Measurements from ENCODE around the gene AMBRA1. TPM values are rescaled to one million over a fixed set of nuclear protein-coding genes. Genes with fewer than 3 reads are reported as not detected.

The AMBRA1 gene, protein sequence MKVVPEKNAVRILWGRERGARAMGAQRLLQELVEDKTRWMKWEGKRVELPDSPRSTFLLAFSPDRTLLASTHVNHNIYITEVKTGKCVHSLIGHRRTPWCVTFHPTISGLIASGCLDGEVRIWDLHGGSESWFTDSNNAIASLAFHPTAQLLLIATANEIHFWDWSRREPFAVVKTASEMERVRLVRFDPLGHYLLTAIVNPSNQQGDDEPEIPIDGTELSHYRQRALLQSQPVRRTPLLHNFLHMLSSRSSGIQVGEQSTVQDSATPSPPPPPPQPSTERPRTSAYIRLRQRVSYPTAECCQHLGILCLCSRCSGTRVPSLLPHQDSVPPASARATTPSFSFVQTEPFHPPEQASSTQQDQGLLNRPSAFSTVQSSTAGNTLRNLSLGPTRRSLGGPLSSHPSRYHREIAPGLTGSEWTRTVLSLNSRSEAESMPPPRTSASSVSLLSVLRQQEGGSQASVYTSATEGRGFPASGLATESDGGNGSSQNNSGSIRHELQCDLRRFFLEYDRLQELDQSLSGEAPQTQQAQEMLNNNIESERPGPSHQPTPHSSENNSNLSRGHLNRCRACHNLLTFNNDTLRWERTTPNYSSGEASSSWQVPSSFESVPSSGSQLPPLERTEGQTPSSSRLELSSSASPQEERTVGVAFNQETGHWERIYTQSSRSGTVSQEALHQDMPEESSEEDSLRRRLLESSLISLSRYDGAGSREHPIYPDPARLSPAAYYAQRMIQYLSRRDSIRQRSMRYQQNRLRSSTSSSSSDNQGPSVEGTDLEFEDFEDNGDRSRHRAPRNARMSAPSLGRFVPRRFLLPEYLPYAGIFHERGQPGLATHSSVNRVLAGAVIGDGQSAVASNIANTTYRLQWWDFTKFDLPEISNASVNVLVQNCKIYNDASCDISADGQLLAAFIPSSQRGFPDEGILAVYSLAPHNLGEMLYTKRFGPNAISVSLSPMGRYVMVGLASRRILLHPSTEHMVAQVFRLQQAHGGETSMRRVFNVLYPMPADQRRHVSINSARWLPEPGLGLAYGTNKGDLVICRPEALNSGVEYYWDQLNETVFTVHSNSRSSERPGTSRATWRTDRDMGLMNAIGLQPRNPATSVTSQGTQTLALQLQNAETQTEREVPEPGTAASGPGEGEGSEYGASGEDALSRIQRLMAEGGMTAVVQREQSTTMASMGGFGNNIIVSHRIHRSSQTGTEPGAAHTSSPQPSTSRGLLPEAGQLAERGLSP (N-terminal part only)
- 13.7 to 16.9 TPM (median 15.5 TPM) in 5 replicates for total RNA-seq (2022; extraction: Qiagen RNA extraction)

DNA sequence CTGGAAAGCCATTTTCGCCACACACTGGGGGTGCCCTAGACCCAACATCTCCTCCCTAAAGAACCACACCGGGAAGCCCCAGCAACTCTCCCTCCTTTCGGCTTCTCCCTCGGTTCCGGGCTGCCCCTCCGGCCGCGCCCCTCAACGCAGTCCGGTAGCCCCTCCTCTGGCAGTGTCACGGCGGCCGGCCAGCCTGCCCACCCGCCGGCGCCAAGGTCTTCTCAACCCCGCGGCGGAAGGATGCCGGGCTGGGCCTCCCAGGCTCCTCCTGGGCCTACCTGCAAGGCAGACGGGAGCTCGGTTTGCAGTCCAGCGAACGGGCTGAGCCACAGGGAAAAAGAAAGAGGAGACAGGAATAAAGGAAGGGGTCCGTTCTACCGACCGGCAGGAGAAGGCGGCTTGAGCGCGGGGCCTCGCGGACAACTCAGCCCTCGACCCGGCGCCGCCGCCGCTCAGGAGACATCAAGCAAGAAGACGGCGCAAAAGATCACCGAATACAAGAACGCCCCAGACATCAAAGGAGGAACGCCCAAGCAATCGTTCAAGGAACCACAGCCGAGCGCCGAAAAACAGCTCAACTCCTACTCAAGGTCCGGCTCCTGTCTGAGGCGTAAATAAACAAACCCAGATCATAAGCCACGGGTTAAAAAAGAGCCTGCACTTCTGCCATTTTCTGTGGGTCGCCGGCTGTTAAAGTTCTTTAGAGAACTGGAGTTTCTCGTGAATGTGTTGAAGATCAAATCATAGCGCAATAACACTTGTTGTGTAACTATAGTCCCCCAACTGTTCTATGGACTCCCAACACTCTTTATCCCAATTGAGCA is at the start of gene AMBRA1:
Gene AMBRA1, minus strand, starts transcription at position 474 of the 824 bp plus-strand sequence. CDS start 45,643 bp downstream, outside the sequence.

DNA sequence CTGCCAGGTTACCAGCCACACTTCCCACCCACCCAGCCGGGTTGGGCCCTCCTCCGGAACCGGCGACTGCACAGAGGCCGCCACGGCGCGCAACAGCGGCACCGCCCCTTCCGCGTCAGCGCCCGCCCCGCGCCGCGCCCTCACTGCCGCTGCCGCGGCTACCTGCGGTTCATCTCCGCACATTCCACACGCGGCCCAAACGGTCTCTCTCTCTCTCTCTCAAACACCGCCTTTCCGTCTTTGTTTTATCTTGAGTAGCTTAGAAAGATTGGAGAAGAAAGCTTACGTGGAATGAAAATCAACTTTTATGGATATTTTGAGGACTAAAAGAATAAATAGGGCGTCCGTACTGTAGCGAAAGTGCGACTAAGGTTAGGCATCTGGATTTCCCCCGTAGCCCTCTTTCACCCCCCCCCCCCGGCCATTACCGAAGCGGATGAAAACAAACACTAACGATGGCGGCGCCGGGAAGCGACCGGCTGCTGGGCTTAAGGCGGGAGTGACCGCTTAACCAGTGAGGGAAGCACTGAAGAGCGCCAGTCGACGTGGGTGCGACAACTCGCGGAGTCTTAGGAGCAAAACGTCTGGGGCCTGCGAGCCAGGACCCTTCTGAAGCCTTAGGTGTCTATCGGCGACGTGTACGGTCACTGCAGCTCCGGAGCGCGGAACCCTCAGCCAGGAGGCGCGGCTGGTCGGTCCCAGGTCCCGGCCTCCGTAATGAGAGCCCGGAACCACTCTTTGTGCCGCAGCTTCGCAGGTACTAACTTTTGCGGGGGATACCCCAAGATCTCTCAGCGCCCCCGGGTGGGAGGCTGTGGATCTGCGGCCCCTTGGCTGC is 23.5 kb upstream of the AMBRA1 start, which contains the start of the genes ATG13 and HARBI1:
Gene ATG13, plus strand, starts transcription at position 420 of the 838 bp plus-strand sequence. CDS start 26,739 bp downstream, outside the sequence.
Gene HARBI1, minus strand, starts transcription at position 94 of the 838 bp plus-strand sequence. CDS start 990 bp downstream, outside the sequence.

DNA sequence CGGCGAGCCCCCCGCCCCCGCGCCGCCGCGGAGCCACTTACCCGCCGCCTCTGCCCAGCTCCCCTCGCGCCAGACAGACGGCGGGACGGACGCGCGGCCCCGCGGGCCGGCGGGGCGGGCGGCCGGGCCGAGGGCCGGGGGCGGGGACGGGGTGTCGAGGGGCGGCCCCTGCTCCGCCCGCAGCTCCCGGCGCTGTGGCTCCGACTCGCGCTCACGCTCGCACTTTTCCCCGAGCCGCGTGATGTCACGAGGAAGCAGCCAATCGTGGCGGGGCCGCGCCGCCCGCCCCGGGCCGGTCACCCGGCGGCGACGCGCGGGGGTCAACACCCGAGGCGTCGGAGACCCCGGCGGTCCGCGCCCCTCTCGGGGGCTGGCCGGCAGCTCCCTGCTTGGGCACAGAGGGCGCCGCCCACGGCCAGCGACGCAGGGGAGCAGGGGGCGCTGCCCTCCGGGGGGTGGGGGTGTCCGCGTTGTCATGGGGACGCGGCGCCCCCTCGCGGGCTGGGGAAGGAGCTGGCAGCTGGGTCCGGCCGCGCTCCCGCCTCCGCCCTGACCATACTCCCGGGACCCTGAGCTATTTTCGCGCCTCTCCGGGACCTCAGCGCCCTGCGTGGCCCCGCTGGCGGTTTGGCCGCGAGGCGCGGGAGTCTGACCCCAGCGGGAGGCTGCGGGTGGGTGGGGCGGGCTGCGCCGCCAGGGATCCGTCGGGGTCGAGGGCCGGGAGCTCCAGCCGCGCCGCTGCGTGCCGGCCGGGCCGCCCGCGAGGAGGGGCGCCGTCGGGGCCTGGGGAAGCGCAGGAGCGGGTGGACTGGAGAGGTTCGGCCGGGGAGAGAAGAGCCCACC is 202.0 kb downstream of the AMBRA1 start, which contains the start of gene CHRM4:
Gene CHRM4, minus strand, starts transcription at position 199 of the 843 bp plus-strand sequence. CDS start 5,219 bp downstream, outside the sequence.

DNA sequence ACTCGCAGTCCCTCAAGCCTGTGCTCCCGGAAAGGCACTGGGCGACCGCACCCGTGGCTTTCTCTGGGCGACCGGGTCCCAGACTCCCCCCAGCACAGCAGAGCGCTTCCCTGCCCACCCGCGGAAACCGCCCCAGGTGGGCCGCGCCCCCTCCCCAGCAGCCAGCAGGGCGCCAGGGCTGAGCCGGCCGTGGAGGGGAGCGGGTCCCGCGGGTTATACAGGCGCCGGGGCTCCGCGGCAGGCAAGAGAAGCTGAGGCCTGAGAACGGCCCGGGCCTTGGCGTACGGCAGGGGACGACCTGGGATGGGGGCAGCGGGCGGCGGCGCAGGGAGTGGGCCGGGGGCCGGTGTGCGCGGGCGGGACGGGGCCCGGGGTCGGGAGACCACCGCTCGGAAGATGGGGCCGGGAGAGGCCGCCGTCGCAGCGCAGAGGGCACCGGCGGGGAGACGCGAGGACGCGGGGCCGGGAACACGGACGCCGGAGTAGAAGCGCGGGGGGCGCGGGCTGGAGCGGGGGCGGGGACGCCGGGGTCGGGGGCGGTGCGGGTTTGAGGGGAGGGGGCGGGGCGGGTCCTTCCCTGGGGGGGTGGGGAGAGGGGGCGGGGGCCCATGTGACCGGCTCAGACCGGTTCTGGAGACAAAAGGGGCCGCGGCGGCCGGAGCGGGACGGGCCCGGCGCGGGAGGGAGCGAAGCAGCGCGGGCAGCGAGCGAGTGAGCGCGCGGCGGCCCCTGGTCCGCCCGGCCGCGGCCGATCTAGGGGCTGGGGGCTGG is 212.6 kb downstream of the AMBRA1 start, which contains the start of gene MDK:
Gene MDK, plus strand, starts transcription at position 622 of the 771 bp plus-strand sequence. CDS start 389 bp downstream, outside the sequence.

DNA sequence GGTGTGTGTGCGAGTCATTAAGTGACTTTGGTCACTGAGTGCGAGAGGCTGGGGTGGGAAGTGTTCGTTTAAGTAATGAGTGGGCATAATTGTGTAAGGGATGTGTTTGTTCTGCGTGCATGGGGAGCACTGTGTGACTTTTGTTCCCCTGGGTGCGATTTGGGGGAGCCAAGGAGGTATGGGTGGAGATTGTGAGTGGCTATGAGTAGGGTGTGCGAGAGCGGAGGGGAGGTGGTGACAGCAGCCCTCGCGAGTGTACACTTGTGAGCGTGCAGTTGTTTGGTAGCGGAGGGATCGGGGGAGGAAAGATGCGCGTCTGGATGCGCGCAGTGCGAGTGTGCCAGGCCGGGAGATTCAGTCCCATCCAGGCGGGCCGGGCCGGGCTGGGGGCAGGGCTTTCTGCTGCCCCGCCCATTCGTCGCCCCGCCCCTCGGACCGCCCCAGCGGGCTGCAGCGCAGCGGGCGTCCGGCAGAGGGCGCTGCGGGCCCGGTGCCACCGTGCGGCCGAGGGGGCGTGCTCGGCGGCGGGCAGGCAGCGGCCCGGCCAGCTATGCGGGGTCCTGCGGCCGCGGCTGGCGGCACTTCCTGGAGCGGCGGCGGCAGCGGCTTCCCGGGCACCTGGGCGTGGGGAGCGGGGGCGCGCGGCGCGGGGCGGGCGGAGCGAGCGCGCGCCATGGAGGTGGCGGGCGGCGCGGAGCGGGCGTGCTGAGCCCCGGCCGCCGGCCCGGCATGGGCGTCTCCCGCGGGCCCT is 246.8 kb downstream of the AMBRA1 start, which contains the start of gene DGKZ:
Gene DGKZ, plus strand, starts transcription at position 578 of the 751 bp plus-strand sequence. CDS start 197 bp downstream, outside the sequence.

Other genes with a start within 250 kb of the AMBRA1 start
- gene DGKZ, start 246.6 kb downstream of the AMBRA1 start, total RNA-seq (2022; extraction: Qiagen RNA extraction), result 35.5 to 54.2 TPM (median 52.4 TPM) in 5 replicates
- gene MDK, start 212.4 kb downstream of the AMBRA1 start, total RNA-seq (2022; extraction: Qiagen RNA extraction), result 17.2 to 22.1 TPM (median 20.5 TPM) in 5 replicates
- 0.57 to 0.79 TPM (median 0.61 TPM) in 5 replicates for gene CHRM4, start 202.2 kb downstream of the AMBRA1 start, total RNA-seq (2022; extraction: Qiagen RNA extraction)
- 5.1 to 6.5 TPM (median 6.2 TPM) in 5 replicates for gene HARBI1, start 23.2 kb upstream of the AMBRA1 start, total RNA-seq (2022; extraction: Qiagen RNA extraction)
- gene ATG13, start 23.5 kb upstream of the AMBRA1 start, total RNA-seq (2022; extraction: Qiagen RNA extraction), result 46.8 to 59.2 TPM (median 56.1 TPM) in 5 replicates
- 55.2 to 60.4 TPM (median 57.5 TPM) in 5 replicates for gene ARHGAP1, start 106.6 kb upstream of the AMBRA1 start, total RNA-seq (2022; extraction: Qiagen RNA extraction)
- 17.1 to 21.2 TPM (median 18.0 TPM) in 5 replicates for gene ZNF408, start 107.0 kb upstream of the AMBRA1 start, total RNA-seq (2022; extraction: Qiagen RNA extraction)
- gene F2, start 125.2 kb upstream of the AMBRA1 start, total RNA-seq (2022; extraction: Qiagen RNA extraction), result 2.0 to 3.2 TPM (median 2.4 TPM) in 5 replicates

Measured in A549 treated with CORT108297 at 1 μM for 4 hours (cell line).